HL-60 (cell line): Measurements from ENCODE around the gene SMOC2.

ENCODE experiments used
- DNase-seq, 2 experiments: peaks; one replicate each; pipeline ENCODE4 v3.0.0-alpha.2; 2010 to 2020; ENCODE audit warnings: low read depth in 1 of 2, low spot score in 1 of 2
- H3K27ac ChIP-seq: fragments of 250-450 bp; sonication (Bioruptor Pico); replicated peaks from 2 replicates; pipeline ENCODE4 v1.5.1; 2020; ENCODE audit warnings: mild to moderate bottlenecking, moderate library complexity
- H3K27me3 ChIP-seq: fragments of 250-450 bp; sonication (Bioruptor Pico); 2 replicates; pipeline ENCODE4 v1.5.1; 2021; ENCODE audit warnings: mild to moderate bottlenecking, moderate library complexity; ENCODE audit not compliant: insufficient read depth, poor library complexity, severe bottlenecking
- H3K4me3 ChIP-seq: replicated peaks from 2 replicates; pipeline ENCODE4 v1.5.1; 2011; ENCODE audit warnings: mild to moderate bottlenecking, control low read depth, low read length; ENCODE audit not compliant: insufficient read depth
- GABPA ChIP-seq: IDR thresholded peaks from 2 replicates; pipeline ENCODE4 v1.6.1; 2012; ENCODE audit warnings: low read depth
- POLR2AphosphoS5 ChIP-seq: IDR thresholded peaks from 2 replicates; pipeline ENCODE4 v1.6.1; 2012; ENCODE audit warnings: low read depth
- SPI1 ChIP-seq: IDR thresholded peaks from 2 replicates; pipeline ENCODE4 v1.6.1; 2012; ENCODE audit warnings: low read depth, mild to moderate bottlenecking, borderline replicate concordance
- TF ChIP-seq, protein P1 (sequence below): IDR thresholded peaks from 2 replicates; pipeline ENCODE4 v1.6.1; 2012; ENCODE audit warnings: low read depth; ENCODE audit not compliant: insufficient replicate concordance
- TF ChIP-seq, protein P2 (sequence below): IDR thresholded peaks from one replicate; pipeline ENCODE4 v1.5.1; 2011; ENCODE audit warnings: low read length, control low read depth, inconsistent platforms; ENCODE audit not compliant: insufficient read depth

The SMOC2 gene

GRCh38 chr6:168456907-168457652, 16.1 kb downstream of the SMOC2 start:
- H3K27ac ChIP-seq: no peak overlapping the region
- no peak for DNase-seq
- H3K4me3 ChIP-seq: no peak overlapping the region
- H3K27me3 ChIP-seq: no peaks in the 10 kb centered on the region
- TF ChIP-seq SPI1: no peak
- no peak for TF ChIP-seq POLR2AphosphoS5
- TF ChIP-seq, protein P1, sequence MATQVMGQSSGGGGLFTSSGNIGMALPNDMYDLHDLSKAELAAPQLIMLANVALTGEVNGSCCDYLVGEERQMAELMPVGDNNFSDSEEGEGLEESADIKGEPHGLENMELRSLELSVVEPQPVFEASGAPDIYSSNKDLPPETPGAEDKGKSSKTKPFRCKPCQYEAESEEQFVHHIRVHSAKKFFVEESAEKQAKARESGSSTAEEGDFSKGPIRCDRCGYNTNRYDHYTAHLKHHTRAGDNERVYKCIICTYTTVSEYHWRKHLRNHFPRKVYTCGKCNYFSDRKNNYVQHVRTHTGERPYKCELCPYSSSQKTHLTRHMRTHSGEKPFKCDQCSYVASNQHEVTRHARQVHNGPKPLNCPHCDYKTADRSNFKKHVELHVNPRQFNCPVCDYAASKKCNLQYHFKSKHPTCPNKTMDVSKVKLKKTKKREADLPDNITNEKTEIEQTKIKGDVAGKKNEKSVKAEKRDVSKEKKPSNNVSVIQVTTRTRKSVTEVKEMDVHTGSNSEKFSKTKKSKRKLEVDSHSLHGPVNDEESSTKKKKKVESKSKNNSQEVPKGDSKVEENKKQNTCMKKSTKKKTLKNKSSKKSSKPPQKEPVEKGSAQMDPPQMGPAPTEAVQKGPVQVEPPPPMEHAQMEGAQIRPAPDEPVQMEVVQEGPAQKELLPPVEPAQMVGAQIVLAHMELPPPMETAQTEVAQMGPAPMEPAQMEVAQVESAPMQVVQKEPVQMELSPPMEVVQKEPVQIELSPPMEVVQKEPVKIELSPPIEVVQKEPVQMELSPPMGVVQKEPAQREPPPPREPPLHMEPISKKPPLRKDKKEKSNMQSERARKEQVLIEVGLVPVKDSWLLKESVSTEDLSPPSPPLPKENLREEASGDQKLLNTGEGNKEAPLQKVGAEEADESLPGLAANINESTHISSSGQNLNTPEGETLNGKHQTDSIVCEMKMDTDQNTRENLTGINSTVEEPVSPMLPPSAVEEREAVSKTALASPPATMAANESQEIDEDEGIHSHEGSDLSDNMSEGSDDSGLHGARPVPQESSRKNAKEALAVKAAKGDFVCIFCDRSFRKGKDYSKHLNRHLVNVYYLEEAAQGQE: no peak
- TF ChIP-seq, protein P2, sequence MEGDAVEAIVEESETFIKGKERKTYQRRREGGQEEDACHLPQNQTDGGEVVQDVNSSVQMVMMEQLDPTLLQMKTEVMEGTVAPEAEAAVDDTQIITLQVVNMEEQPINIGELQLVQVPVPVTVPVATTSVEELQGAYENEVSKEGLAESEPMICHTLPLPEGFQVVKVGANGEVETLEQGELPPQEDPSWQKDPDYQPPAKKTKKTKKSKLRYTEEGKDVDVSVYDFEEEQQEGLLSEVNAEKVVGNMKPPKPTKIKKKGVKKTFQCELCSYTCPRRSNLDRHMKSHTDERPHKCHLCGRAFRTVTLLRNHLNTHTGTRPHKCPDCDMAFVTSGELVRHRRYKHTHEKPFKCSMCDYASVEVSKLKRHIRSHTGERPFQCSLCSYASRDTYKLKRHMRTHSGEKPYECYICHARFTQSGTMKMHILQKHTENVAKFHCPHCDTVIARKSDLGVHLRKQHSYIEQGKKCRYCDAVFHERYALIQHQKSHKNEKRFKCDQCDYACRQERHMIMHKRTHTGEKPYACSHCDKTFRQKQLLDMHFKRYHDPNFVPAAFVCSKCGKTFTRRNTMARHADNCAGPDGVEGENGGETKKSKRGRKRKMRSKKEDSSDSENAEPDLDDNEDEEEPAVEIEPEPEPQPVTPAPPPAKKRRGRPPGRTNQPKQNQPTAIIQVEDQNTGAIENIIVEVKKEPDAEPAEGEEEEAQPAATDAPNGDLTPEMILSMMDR: no peak
- no peak for TF ChIP-seq GABPA

DNA sequence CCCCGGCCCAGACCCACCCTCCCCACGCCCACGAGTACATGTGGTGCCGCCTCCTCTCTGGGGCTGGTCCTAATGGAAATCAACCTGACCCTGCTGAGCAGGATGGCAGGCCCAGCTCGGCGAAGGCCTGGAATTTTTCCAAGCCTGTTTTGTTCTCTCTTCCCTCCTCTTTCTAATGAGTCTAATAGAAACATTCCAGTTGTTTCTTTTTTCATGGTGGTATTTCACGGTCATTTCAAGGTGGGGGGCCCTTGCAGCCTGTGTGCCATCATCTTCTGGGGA, 16.6 kb downstream of the SMOC2 start:
- TF ChIP-seq, protein P2: no peak
- TF ChIP-seq GABPA: no peak
- no peak for TF ChIP-seq SPI1
- no peak for TF ChIP-seq POLR2AphosphoS5
- TF ChIP-seq, protein P1: no peak
- no peak for DNase-seq
- Histone ChIP-seq H3K27me3 (no peaks in the 10 kb centered on the region), H3K27ac (no peak overlapping the region), H3K4me3 (no peak overlapping the region)

DNA sequence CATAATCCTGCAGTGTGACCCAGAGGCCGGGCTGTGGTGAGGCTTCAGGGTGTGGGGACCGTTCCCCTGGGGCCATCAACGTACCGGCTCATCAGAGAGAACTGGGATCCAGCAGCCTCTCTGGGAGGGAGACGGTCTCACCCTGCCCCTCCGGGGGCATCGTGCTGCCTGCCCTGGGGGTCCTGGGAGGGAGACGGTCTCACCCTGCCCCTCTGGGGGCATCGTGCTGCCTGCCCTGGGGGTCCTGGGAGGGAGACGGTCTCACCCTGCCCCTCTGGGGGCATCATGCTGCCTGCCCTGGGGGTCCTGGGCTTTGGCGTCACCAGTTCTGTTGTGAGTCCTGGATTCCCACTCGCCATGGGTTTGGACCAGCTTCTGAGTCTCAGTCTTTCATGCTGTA, 17.1 kb downstream of the SMOC2 start:
- TF ChIP-seq SPI1: no peak
- Histone ChIP-seq H3K27me3 (no peaks in the 10 kb centered on the region), H3K27ac (no peak overlapping the region), H3K4me3 (no peak overlapping the region)
- DNase-seq: no peak

DNA sequence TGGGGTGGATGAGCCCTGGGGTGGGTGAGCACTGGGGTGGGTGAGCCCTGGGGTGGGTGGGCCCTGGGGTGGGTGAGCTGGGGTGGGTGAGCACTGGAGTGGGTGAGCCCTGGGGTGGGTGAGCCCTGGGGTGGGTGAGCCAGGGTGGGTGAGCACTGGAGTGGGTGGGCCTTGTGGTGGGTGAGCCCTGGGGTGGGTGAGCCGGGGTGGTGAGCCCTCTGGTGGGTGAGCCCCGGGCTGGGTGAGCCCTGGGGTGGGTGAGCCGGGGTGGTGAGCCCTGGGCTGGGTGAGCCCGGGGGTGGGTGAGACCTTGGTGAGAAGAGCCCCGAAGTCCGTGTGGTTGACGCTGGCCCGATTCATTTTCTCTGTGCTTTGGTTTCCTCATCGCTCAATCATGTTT, 18.6 kb downstream of the SMOC2 start:
- H3K4me3 ChIP-seq: no peak overlapping the region
- TF ChIP-seq POLR2AphosphoS5 (no peak), SPI1 (no peak), GABPA (no peak)
- TF ChIP-seq, protein P1: no peak
- TF ChIP-seq, protein P2: no peak
- DNase-seq: no peak
- no peak overlapping the region for H3K27ac ChIP-seq
- H3K27me3 ChIP-seq: no peaks in the 10 kb centered on the region
